Kidney epithelial cell (primary cell): ENCODE results near the gene JTB. TPM values are rescaled to one million over a fixed set of nuclear protein-coding genes. Genes with fewer than 3 reads are reported as not detected.

Experiments
- DNase-seq: peaks from one replicate; pipeline ENCODE4 v3.0.0-alpha.2; 2010; ENCODE audit warnings: low read depth
- H3K27me3 ChIP-seq: 2 replicates; pipeline ENCODE4 v1.6.0; 2011; ENCODE audit warnings: low read length; ENCODE audit not compliant: control insufficient read depth, insufficient read depth
- H3K36me3 ChIP-seq: 2 replicates; pipeline ENCODE4 v1.5.1; 2011; ENCODE audit warnings: low read length; ENCODE audit not compliant: control insufficient read depth, insufficient read depth
- H3K4me3 ChIP-seq: 2 replicates; pipeline ENCODE4 v1.5.1; 2011; ENCODE audit warnings: low read depth, mild to moderate bottlenecking, control low read depth, low read length
- total RNA-seq: library from RNA; depleted of rRNA; stranded (reverse); fragments of >200 nt; gene quantifications from 2 replicates; pipeline ENCODE4 v1.2.3, GENCODE V29; 2015
- TF ChIP-seq, protein P1 (sequence below): IDR thresholded peaks from 2 replicates; pipeline ENCODE4 v1.5.1; 2011; ENCODE audit warnings: mild to moderate bottlenecking, moderate library complexity, low read length, control low read depth, inconsistent platforms; ENCODE audit not compliant: insufficient read depth, poor library complexity, severe bottlenecking

The JTB gene
- total RNA-seq, 1 donor from 2014 or later = 220 TPM

DNA sequence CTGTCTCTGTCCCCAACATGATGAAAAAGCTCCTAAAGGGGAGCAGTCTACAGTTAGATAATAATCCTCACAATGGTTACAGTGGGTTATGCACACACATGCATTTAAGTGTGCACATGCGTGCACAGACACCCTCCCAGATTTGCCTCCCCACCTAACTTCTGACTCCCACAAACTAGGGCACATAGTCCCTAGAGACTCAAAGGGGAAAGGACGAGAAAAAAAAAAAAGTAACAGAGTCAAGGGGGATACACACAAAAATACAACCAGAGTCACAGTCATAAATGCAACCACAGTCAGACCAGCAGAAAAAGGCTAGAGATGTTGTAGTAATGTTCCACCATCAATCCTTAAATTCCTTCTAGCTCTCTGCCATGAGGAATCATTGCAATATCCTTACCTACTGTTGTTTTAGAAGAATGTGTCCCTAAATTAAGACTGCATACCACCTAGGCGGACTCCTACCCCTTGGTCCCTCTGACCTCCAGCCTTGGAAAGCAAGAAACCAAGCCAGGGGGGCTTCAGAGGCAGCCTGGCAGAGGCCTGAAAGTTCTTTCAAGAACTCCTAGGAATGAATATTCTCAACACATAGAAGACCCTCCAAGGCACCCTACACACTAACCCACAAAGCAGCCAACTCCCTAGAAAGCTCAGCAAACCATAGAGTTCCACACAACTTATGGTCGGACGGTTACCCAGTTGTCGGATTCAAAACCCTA, 20.3 kb downstream of the JTB start:
- TF ChIP-seq, protein P1, sequence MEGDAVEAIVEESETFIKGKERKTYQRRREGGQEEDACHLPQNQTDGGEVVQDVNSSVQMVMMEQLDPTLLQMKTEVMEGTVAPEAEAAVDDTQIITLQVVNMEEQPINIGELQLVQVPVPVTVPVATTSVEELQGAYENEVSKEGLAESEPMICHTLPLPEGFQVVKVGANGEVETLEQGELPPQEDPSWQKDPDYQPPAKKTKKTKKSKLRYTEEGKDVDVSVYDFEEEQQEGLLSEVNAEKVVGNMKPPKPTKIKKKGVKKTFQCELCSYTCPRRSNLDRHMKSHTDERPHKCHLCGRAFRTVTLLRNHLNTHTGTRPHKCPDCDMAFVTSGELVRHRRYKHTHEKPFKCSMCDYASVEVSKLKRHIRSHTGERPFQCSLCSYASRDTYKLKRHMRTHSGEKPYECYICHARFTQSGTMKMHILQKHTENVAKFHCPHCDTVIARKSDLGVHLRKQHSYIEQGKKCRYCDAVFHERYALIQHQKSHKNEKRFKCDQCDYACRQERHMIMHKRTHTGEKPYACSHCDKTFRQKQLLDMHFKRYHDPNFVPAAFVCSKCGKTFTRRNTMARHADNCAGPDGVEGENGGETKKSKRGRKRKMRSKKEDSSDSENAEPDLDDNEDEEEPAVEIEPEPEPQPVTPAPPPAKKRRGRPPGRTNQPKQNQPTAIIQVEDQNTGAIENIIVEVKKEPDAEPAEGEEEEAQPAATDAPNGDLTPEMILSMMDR = no peak
- Histone ChIP-seq H3K36me3 (peaks cover 2% of the 10 kb centered on the region), H3K27me3 (no peaks in the 10 kb centered on the region), H3K4me3 (peak overlapping the region; percentile 90)
- no peak for DNase-seq

DNA sequence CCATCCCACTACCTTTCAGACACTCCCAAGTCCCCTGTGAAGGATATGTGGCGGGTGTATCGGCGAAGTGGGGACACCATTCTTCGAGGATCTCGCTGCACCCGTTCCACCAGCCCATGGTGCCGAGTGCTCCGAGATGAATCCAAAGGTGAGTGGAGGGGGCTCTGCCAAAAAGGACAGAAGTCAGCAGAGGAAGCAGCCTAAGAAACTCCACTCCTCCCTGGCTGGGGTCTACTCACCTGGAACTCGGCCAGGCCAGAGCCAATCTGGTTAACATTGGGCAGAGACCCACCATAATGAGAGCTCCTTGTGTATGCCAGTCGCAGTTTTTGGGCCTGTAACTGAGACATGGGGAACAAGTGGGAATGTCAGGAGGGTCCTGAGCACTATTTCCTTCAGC, 22.6 kb downstream of the JTB start:
- TF ChIP-seq, protein P1 = no peak
- Histone ChIP-seq H3K36me3 (peaks cover 2% of the 10 kb centered on the region), H3K4me3 (no peak overlapping the region), H3K27me3 (no peaks in the 10 kb centered on the region)
- no peak for DNase-seq

DNA sequence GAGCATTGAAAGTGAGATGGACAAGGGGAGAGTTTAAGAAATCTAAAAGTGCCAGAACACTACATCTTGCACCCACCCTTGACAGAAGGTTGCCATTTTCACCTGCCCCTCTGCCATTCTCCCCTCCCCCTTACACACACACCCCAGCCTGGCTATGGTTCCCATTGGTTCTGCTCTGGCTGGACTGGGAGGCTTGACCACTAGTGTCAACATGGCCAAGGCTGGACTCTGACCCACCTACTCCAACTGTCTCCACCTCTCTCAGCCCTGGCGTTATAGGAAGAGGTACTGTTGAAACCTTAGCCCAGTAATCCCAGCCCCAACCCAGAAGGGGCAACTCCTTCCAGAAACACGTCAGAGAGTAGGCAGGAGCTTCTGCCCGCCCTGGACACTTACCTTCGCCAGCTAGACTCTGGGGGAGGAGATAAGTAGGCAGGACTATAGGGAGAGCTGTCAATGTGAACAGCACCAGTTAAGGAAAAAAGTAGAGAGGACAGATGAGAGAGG, 23.6 kb downstream of the JTB start:
- TF ChIP-seq, protein P1 = no peak

DNA sequence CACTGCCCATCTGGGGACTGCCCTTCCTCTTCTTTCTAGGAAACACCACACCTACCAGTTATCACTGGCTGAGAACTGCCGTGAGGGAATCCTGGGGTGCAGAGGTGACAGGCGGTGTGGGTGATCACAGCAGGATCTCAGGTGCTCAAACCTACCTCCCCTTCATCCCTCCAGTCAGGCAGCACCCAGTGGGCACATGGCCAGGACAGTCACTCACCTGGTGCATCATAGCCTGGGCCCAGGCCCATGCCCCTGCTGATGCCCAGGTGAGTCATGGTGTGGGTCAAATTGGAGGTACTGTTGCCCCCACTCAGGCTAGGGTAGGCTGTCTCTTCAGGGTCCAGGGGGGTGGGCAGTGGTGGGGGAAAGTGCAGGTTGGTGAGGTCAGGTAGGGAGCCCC, 25.7 kb downstream of the JTB start:
- TF ChIP-seq, protein P1 = no peak
- Histone ChIP-seq H3K36me3 (peaks cover 3% of the 10 kb centered on the region), H3K4me3 (no peak overlapping the region), H3K27me3 (no peaks in the 10 kb centered on the region)
- no peak for DNase-seq

More for the DNA sequence above, 23.6 kb downstream of the JTB start:
- no peak for DNase-seq
- no peak overlapping the region for H3K4me3 ChIP-seq
- H3K36me3 ChIP-seq = peaks cover 2% of the 10 kb centered on the region
- no peaks in the 10 kb centered on the region for H3K27me3 ChIP-seq

DNA sequence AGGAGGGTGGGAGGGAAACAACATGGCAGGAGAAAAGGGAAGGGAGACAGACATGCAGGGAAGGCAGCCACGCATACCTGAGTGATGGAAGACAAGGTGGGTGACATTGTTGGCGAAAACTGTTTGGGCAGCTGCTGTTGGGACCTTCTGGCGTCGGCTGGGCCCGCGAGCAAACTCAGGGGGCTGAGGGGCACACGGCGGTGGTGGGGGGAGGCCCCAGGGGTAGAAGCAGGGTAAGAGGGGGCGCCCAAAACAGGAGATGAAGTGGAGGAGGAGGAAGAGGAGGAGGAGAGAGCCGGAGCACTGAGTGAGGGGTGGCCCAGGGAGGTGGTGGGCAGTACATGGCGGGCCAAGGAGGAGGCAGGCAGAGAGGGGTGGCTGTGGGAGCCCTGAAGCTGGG, 26.3 kb downstream of the JTB start:
- no peak for DNase-seq
- H3K4me3 ChIP-seq = no peak overlapping the region
- H3K36me3 ChIP-seq = peaks cover 3% of the 10 kb centered on the region
- TF ChIP-seq, protein P1 = no peak
- no peaks in the 10 kb centered on the region for H3K27me3 ChIP-seq
